Measurements from ENCODE around the gene SEC63. TPM values are rescaled to one million over a fixed set of nuclear protein-coding genes. Genes with fewer than 3 reads are reported as not detected.
"Not testable (repeated sequence)": the region's sequence is repeated elsewhere in the genome, so short reads cannot be mapped to it uniquely, and the experiment has no call there.

The SEC63 gene
- total and polyA plus RNA-seq, 9 donors: 33.8 to 198 (median 122) TPM

- DNase-seq: peak in 4 of 5 donors; percentile 40 to 51 (median 47)
- Histone ChIP-seq H3K27me3 (no peaks in the 10 kb centered on the region), H3K9me3 (no peaks in the 10 kb centered on the region), H3K27ac (peak overlapping the region; percentile 54 to 80), H3K4me1 (ENCODE audit: insufficient read depth) (peaks cover 13% of the 10 kb centered on the region), H3K36me3 (no peaks in the 10 kb centered on the region), H3K4me3 (peak overlapping the region; percentile 96)
- 0% methylated on average over 43 of the region's 43 CpGs for WGBS, 3 donors
- no peak for TF ChIP-seq CTCF (IDR thresholded peaks at IDR 0.05)
- TF ChIP-seq POLR2A (IDR thresholded peaks at IDR 0.05): no peak
- TF ChIP-seq EP300 (IDR thresholded peaks at IDR 0.05): no peak
- intact Hi-C loops (cut with DNase I): no loop called here
These were observed 600 bp downstream of the SEC63 start for GRCh38 chr6:107957308-107957908.

- DNase-seq: no peak
- Histone ChIP-seq H3K9me3 (no peaks in the 10 kb centered on the region), H3K4me1 (ENCODE audit: insufficient read depth) (peaks cover 13% of the 10 kb centered on the region), H3K36me3 (no peaks in the 10 kb centered on the region), H3K27me3 (no peaks in the 10 kb centered on the region), H3K27ac (peak overlapping the region; percentile 54 to 80), H3K4me3 (peak overlapping the region; percentile 96)
- TF ChIP-seq EP300 (IDR thresholded peaks at IDR 0.05) (no peak), POLR2A (IDR thresholded peaks at IDR 0.05) (no peak), CTCF (IDR thresholded peaks at IDR 0.05) (no peak)
- intact Hi-C loops (cut with DNase I): no loop called here
- WGBS, 3 donors: 1 to 2% (median 2%) methylated on average over 9 of the region's 9 CpGs
These were observed 1.3 kb downstream of the SEC63 start for GRCh38 chr6:107956586-107957307.

- Histone ChIP-seq H3K9me3 (no peaks in the 10 kb centered on the region), H3K36me3 (no peaks in the 10 kb centered on the region), H3K27me3 (no peaks in the 10 kb centered on the region), H3K4me3 (peak overlapping the region; percentile 96), H3K27ac (no peak overlapping the region), H3K4me1 (ENCODE audit: insufficient read depth) (peaks cover 13% of the 10 kb centered on the region)
- intact Hi-C loops (cut with DNase I): no loop called here
- WGBS, 3 donors: 17 to 25% (median 18%) methylated on average over 2 of the region's 2 CpGs
- DNase-seq: no peak
- TF ChIP-seq POLR2A (IDR thresholded peaks at IDR 0.05): no peak
- no peak for TF ChIP-seq EP300 (IDR thresholded peaks at IDR 0.05)
- no peak for TF ChIP-seq CTCF (IDR thresholded peaks at IDR 0.05)
These were observed 1.8 kb downstream of the SEC63 start for GRCh38 chr6:107956181-107956580.

GRCh38 chr6:107953858-107954414 lies 4.1 kb downstream of the SEC63 start:
- intact Hi-C loops (cut with DNase I); DNase-seq; H3K4me3 ChIP-seq; H3K9me3 ChIP-seq; H3K27ac ChIP-seq; H3K36me3 ChIP-seq; H3K27me3 ChIP-seq: not testable (repeated sequence)
- WGBS, 3 donors: 86 to 87% (median 87%) methylated on average over 17 to 19 of the region's 19 CpGs
- H3K4me1 ChIP-seq (ENCODE audit: insufficient read depth): peaks cover 15% of the 10 kb centered on the region

Measured in ovary (tissue), 9 donors.